Uterus (tissue), 4 donors: Measurements from ENCODE around the gene DLGAP1. TPM values are rescaled to one million over a fixed set of nuclear protein-coding genes. Genes with fewer than 3 reads are reported as not detected.

Experiments used
- DNase-seq, 2 donors: peaks; one replicate each; pipeline ENCODE4 v3.0.0-alpha.2; 2019 to 2020
- H3K27ac ChIP-seq, 2 donors: fragments of 200-600 bp; sonication (generic); 1 replicate in 1 of 2; 2 replicates in 1 of 2; pipeline ENCODE4 v1.5.1; 2016 to 2018
- H3K27me3 ChIP-seq, 2 donors: fragments of 200-600 bp; sonication (generic); one replicate each; pipeline ENCODE4 v1.5.1; 2018 to 2019; ENCODE audit warnings: control low read depth in 1 of 2
- H3K36me3 ChIP-seq, 2 donors: fragments of 200-600 bp; sonication (generic); one replicate each; pipeline ENCODE4 v1.5.1; 2019; ENCODE audit warnings: control low read depth in 1 of 2
- H3K4me1 ChIP-seq, 2 donors: fragments of 200-600 bp; sonication (generic); one replicate each; pipeline ENCODE4 v1.5.1; 2018 to 2019; ENCODE audit warnings: control low read depth in 1 of 2
- H3K4me3 ChIP-seq, 2 donors: fragments of 200-600 bp; sonication (generic); 1 replicate in 1 of 2; 2 replicates in 1 of 2; pipeline ENCODE4 v1.5.1; 2018 to 2019; ENCODE audit warnings: mild to moderate bottlenecking in 1 of 2
- H3K9me3 ChIP-seq, 2 donors: fragments of 200-600 bp; sonication (generic); one replicate each; pipeline ENCODE4 v1.5.1; 2019; ENCODE audit warnings: control low read depth in 1 of 2
- POLR2A ChIP-seq, 2 donors: fragments of 450-650 bp; IDR thresholded peaks; one replicate each; pipeline ENCODE4 v1.6.1; 2016; ENCODE audit warnings: antibody characterized with exemption in 2 of 2, mild to moderate bottlenecking in 1 of 2, moderate library complexity in 1 of 2
- intact Hi-C: fragments of 100-400 bp; cut with DNase I; formaldehyde crosslinking; loops from one replicate; pipeline ENCODE4 v1.15.1; 2023; ENCODE audit warnings: low total_unique reads
- total RNA-seq, 4 donors: library from RNA; depleted of rRNA in 3 of 4; stranded (reverse); fragments of >200 nt in 3 of 4; gene quantifications; one replicate each; pipeline versions ENCODE4 v1.1.0 to v1.2.4, GENCODE V29; 2014 to 2023
- TF ChIP-seq, protein P1 (sequence below), 4 experiments: fragments of 200-600 bp in 2 of 4; fragments of 450-650 bp in 2 of 4; sonication (generic) in 2 of 4; IDR thresholded peaks; one replicate each; pipeline ENCODE4 v1.5.1; 2016 to 2019; ENCODE audit warnings: antibody characterized with exemption in 4 of 4, mild to moderate bottlenecking in 2 of 4, moderate library complexity in 1 of 4
- donor health status: DM: yes; HTN: yes; CAD: no.

DLGAP1 gene
- total RNA-seq, 4 donors from 2014 or later: 1.0 to 9.6 (median 3.3) TPM

DNA sequence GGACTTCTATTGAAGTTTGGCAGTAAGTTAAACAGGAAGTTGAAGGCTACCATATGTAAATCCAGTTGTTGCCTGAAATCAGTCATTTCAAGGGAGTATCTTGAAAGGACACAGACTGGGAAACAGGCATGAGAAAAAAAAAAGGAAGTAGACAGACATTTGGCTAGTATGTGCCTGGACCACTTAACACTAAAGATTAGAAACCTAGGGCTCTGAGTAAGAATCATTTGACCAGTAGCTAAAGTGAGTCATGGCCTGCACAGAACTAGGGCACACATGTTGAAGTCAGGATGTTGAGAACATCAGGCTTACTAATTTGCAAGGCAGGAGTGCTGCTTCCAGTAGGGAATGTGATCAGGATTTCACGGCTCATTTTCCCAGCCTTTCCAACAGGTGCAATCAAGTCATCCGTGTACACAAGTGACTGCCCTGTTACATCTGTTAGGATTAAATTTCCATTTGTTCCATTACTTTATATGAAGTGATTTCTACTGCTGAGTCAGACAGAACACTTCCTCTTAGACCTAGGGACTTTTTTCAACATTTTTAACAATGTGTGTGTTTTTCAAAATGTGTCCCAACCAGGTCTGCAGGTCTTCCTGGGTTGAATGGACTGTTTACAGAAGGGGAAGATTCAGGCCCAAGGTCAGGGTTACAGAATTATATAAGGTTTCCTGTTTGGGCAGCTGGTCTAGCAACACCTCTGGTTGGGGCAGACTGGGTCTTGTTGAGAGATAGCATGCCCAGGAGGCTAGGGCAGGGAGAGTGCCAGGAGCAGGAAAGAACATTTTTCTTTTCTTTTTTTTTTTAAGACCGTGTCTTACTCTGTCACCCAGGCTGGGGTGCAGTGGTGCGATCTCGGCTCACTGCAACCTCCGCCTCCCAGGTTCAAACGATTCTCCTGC lies 859.5 kb downstream of the DLGAP1 start:
- peaks cover 9 to 23% of the 10 kb centered on the region in 2 donors for H3K4me1 ChIP-seq

GRCh38 chr18:3594760-3595368 lies 860.2 kb downstream of the DLGAP1 start:
- intact Hi-C loops: loop anchor here (10.0 kb wide), 1 partner anchor 140 kb away; the partner anchor contains the start of gene TGIF1
- Histone ChIP-seq H3K27ac (peak overlapping the region; percentile 95 to 98), H3K9me3 (no peaks in the 10 kb centered on the region), H3K4me1 (peaks cover 9 to 23% of the 10 kb centered on the region in 2 donors), H3K27me3 (no peaks in the 10 kb centered on the region), H3K4me3 (peak overlapping the region; percentile 30 to 48), H3K36me3 (no peaks in the 10 kb centered on the region)
- TF ChIP-seq, protein P1, sequence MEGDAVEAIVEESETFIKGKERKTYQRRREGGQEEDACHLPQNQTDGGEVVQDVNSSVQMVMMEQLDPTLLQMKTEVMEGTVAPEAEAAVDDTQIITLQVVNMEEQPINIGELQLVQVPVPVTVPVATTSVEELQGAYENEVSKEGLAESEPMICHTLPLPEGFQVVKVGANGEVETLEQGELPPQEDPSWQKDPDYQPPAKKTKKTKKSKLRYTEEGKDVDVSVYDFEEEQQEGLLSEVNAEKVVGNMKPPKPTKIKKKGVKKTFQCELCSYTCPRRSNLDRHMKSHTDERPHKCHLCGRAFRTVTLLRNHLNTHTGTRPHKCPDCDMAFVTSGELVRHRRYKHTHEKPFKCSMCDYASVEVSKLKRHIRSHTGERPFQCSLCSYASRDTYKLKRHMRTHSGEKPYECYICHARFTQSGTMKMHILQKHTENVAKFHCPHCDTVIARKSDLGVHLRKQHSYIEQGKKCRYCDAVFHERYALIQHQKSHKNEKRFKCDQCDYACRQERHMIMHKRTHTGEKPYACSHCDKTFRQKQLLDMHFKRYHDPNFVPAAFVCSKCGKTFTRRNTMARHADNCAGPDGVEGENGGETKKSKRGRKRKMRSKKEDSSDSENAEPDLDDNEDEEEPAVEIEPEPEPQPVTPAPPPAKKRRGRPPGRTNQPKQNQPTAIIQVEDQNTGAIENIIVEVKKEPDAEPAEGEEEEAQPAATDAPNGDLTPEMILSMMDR (IDR thresholded peaks at IDR 0.05): no peak
- DNase-seq: peak in 1 of 2 donors; percentile 27

More for the DNA sequence above, 859.5 kb downstream of the DLGAP1 start:
- intact Hi-C loops: loop anchor here (10.0 kb wide), 1 partner anchor 141 kb away; the partner anchor contains the start of gene TGIF1
- peak overlapping the region; percentile 30 to 48 for H3K4me3 ChIP-seq
- peak; percentile 44 to 74 for DNase-seq
- H3K36me3 ChIP-seq: no peaks in the 10 kb centered on the region
- peak overlapping the region; percentile 95 to 98 for H3K27ac ChIP-seq
- TF ChIP-seq POLR2A (IDR thresholded peaks at IDR 0.05): peak; percentile 6 to 45
- TF ChIP-seq, protein P1 (IDR thresholded peaks at IDR 0.05): no peak
- H3K9me3 ChIP-seq: no peaks in the 10 kb centered on the region
- no peaks in the 10 kb centered on the region for H3K27me3 ChIP-seq

GRCh38 chr18:3593904-3594759 lies 861.0 kb downstream of the DLGAP1 start:
- intact Hi-C loops: loop anchor here (10.0 kb wide), 1 partner anchor 139 kb away; the partner anchor contains the start of gene TGIF1
- no peaks in the 10 kb centered on the region for H3K36me3 ChIP-seq
- no peaks in the 10 kb centered on the region for H3K9me3 ChIP-seq
- H3K27me3 ChIP-seq: no peaks in the 10 kb centered on the region
- peaks cover 9 to 23% of the 10 kb centered on the region in 2 donors for H3K4me1 ChIP-seq
- peak; percentile 28 to 53 for TF ChIP-seq POLR2A (IDR thresholded peaks at IDR 0.05)
- TF ChIP-seq, protein P1 (IDR thresholded peaks at IDR 0.05): peak; percentile 86 to 97 (median 92)
- peak overlapping the region; percentile 95 to 98 for H3K27ac ChIP-seq
- peak overlapping the region; percentile 30 to 48 for H3K4me3 ChIP-seq
- DNase-seq: peak; percentile 88 to 93

- H3K27me3 ChIP-seq: no peaks in the 10 kb centered on the region
- H3K36me3 ChIP-seq: no peaks in the 10 kb centered on the region
- no peaks in the 10 kb centered on the region for H3K9me3 ChIP-seq
- peaks cover 6 to 23% of the 10 kb centered on the region in 2 donors for H3K4me1 ChIP-seq
- H3K27ac ChIP-seq: peak overlapping the region; percentile 95 to 98
- TF ChIP-seq, protein P1 (IDR thresholded peaks at IDR 0.05): no peak
- no peak for TF ChIP-seq POLR2A (IDR thresholded peaks at IDR 0.05)
- peak overlapping the region; percentile 30 to 48 for H3K4me3 ChIP-seq
- DNase-seq: no peak
- intact Hi-C loops: loop anchor here (10.0 kb wide), 1 partner anchor 139 kb away; the partner anchor contains the start of gene TGIF1
Measured at GRCh38 chr18:3593381-3593903, 861.7 kb downstream of the DLGAP1 start.
